ENCODE data around the gene AFF3.

Gene AFF3

DNA sequence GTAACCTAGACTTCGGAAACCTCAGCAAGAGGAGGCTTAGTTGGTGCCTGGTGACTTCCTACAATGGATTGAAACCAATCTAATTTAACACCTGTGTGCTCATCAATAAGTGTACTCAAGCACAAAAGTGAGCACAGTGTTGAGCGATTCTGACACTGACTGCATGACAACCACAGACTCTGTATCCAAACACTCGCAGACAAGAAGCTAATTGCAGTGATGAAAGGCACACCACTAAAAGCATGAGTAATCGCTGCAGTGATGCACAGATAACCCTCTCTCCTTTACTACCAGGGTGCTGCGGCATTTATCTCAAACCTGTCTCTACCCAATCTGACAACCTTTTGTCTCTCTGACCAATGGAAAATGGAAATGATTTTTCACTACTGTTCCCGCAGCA is 168.1 kb downstream of the AFF3 start:
- TF ChIP-seq, protein P1, sequence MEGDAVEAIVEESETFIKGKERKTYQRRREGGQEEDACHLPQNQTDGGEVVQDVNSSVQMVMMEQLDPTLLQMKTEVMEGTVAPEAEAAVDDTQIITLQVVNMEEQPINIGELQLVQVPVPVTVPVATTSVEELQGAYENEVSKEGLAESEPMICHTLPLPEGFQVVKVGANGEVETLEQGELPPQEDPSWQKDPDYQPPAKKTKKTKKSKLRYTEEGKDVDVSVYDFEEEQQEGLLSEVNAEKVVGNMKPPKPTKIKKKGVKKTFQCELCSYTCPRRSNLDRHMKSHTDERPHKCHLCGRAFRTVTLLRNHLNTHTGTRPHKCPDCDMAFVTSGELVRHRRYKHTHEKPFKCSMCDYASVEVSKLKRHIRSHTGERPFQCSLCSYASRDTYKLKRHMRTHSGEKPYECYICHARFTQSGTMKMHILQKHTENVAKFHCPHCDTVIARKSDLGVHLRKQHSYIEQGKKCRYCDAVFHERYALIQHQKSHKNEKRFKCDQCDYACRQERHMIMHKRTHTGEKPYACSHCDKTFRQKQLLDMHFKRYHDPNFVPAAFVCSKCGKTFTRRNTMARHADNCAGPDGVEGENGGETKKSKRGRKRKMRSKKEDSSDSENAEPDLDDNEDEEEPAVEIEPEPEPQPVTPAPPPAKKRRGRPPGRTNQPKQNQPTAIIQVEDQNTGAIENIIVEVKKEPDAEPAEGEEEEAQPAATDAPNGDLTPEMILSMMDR (IDR thresholded peaks at IDR 0.05; ENCODE audit: borderline replicate concordance, control extremely low read depth, extremely low read depth, insufficient read depth, missing control alignments), result no peak
- in situ Hi-C loops (cut with MboI; ENCODE audit: low sequenced_read_pairs, unreplicated experiment), result no loop called here
- no peak for DNase-seq (ENCODE audit: low spot score)

DNA sequence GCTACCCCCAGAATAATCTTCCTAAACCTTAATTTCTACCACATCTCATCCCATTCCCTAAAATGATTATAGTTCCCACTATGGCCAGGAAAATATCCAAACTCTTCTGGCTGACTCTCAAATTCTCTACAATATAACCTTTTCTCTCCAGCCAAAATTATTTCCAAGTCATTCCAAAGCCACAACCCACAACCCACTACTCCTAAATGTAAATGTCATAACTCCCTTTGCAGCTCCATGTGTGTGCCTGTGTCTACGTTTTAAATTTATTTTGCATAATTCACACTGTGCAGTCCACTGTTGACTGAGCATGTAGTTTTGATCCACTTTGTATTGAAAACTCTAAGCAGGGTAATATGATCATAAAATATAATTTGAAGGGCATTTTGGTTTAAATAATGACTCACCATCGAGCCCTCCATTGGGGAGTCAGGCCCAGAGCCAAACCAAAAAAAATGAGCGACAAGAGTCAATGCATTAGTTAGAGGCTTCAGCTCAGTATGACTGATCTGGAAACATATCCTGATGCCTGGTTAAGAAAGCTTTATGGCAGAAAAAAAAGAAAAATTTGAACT is 171.0 kb downstream of the AFF3 start:
- TF ChIP-seq, protein P1 (IDR thresholded peaks at IDR 0.05; ENCODE audit: borderline replicate concordance, control extremely low read depth, extremely low read depth, insufficient read depth, missing control alignments), result no peak
- DNase-seq (ENCODE audit: low spot score), result no peak
- in situ Hi-C loops (cut with MboI; ENCODE audit: low sequenced_read_pairs, unreplicated experiment), result no loop called here

DNA sequence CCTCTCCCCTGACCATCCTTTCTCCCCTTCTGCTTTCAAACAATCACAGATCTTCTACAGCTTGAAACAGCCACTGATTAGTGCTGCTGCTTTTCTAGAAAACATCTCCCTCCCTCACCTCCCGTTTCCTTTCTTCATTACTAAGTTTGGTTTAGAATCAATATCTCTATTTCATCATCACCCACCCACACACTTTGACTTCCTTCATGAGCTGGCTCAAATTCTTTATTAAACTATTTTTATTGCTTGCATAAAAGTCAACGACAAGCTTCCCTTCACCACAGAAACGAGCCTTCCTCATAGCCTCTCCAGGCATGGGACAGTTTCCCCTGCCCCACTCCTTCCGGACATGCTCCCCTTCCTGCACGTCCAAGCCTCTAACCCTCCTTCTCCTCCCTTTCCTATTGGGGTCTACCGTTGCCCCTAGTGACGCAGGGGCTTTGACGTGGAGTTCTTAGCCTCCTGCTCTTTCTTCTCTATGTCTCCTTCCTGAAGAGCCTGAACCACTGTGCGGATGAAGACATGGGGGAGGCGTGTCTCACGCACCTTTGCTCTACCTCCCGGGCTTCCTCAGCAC is 172.0 kb downstream of the AFF3 start:
- DNase-seq (ENCODE audit: low spot score), result no peak
- in situ Hi-C loops (cut with MboI; ENCODE audit: low sequenced_read_pairs, unreplicated experiment), result no loop called here
- TF ChIP-seq, protein P1 (IDR thresholded peaks at IDR 0.05; ENCODE audit: borderline replicate concordance, control extremely low read depth, extremely low read depth, insufficient read depth, missing control alignments), result no peak

DNA sequence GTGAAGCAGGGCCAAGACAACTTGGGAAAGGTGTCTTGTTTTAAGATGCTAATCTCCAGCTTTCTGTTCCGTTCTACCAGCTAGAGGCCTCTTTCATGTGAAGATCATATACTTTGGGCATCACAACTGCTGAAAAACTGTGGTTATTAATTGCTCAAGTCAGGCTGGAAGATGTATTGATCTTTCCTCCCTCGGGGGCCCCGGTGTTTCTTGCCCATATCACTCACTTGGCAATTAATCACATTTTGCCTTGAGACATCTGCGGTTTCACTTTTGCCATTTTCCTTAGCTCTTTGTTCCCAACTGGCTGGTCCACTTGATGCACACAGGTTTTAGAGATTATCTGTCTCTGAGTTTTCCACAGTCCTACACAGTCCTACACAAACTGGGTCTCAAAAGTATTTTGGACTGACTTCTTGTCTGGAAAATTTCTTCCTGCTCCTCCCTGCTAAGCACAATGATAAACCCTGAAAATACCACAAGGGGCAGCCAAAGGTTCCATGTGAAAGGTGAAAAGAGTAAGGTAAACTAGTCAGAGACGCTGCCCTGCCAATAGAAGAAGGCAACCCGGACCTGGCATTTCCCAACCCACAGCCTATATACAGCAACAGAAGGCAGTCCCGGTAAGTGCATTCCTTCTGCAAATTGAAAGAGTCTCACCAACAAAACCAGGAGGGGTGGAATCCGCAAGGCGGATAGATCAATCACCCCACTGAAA is 181.0 kb downstream of the AFF3 start:
- in situ Hi-C loops (cut with MboI; ENCODE audit: low sequenced_read_pairs, unreplicated experiment), result no loop called here
- no peak for DNase-seq (ENCODE audit: low spot score)
- TF ChIP-seq, protein P1 (IDR thresholded peaks at IDR 0.05; ENCODE audit: borderline replicate concordance, control extremely low read depth, extremely low read depth, insufficient read depth, missing control alignments), result no peak

DNA sequence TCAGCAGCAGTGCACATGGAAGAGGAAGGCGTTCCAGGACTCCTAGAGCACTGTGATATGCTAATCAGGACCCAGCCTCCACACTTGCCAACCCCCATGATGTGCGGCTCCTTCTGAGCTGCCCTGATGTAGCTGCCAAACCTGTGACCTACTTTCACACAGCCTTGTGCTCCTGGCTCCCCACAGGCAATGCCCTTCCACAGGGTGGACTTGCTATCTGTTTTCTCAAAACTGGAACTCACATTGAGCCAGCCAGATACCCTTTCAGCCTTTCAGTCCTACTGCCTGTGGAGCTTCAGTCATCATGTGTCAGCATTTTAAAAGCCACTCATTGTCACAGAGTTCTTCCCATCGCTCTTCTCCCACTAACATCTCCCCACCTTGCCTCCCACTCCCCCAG is 181.6 kb downstream of the AFF3 start:
- in situ Hi-C loops (cut with MboI; ENCODE audit: low sequenced_read_pairs, unreplicated experiment), result no loop called here
- TF ChIP-seq, protein P1 (IDR thresholded peaks at IDR 0.05; ENCODE audit: borderline replicate concordance, control extremely low read depth, extremely low read depth, insufficient read depth, missing control alignments), result no peak
- no peak for DNase-seq (ENCODE audit: low spot score)

DNA sequence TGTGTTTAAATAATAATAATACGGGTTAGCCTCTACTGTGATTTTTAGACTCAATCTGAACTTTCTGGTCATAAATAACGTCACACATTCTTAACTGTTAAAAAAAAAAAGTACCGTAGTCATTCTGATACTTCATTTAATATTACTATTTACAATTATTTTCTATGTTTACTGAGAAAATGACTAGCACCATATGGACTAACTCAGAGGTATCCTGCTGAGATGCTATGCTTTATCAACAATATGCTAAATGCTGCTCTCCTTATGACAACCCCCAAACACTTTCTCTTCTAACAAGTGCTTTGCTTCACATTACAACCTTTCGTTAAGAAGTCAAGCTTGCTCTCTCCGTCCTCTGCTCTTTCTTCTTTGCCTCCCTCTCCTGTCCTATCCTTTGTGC is 182.1 kb downstream of the AFF3 start:
- in situ Hi-C loops (cut with MboI; ENCODE audit: low sequenced_read_pairs, unreplicated experiment), result no loop called here
- no peak for DNase-seq (ENCODE audit: low spot score)
- TF ChIP-seq, protein P1 (IDR thresholded peaks at IDR 0.05; ENCODE audit: borderline replicate concordance, control extremely low read depth, extremely low read depth, insufficient read depth, missing control alignments), result no peak

Data from GM13976 (cell line).